SIG-M5 (cell line): ENCODE data around the gene GZMM.

ENCODE experiments used
- DNase-seq: peaks from one replicate; lab custom pipeline; 2025; lab: John Stamatoyannopoulos, UW

Gene GZMM

GRCh38 chr19:566844-567243, 23.0 kb downstream of the GZMM start:
- DNase-seq = no peak

DNA sequence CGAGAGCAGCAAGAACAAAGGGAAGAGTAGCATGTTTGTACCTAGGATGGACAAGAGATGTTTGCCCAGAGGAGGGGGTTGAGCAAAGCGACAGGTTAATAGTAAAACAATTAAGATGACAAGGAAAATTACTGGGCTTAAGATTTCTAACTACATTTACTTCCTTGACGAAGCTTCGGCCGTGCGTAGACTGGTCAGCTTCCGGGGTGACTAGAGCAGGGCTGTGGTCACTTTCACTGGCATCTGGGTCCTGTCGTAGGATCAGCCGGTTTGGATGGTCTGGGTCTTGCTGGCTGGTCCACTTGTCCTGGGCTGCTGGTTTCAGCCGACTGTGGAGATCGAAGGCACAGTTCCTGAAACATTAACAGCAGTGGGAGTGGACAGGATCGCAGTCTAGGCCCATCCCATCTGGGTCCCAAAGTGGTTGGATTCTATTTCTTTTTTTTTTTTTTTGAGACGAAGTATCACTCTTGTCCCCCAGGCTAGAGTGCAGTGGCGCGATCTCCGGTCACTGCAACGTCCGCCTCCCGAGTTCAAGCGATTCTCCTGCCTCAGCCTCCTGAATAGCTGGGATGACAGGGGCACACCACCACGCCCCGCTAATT, 23.5 kb downstream of the GZMM start:
- DNase-seq = no peak

DNA sequence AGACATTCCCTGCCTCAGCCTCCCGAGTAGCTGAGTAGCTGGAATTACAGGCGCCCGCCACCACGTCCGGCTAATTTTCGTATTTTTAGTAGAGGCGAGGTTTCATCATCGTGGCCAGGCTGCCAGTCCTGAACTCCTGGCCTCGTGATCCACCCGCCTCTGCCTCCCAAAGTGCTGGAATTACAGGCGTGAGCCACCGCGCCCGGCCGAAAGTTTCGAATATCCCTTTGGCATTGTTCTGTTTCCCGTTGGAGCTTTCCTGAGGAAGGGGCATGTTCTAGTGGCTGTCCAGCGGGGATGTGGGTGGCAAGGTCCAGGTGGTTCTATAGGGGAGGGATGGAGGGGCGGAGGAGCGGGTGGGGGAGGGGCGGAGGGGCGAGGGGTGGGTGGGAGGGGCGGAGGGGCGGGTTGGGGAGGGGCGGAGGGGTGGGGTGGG, 26.4 kb downstream of the GZMM start:
- no peak for DNase-seq

GRCh38 chr19:570937-571565, 27.2 kb downstream of the GZMM start:
- peak; percentile 31 for DNase-seq

GRCh38 chr19:571566-571974, 27.7 kb downstream of the GZMM start:
- no peak for DNase-seq

- DNase-seq = peak; percentile 71
These were observed 28.4 kb downstream of the GZMM start, which contains the start of gene BSG for GRCh38 chr19:572140-572742. Gene BSG (plus strand): TSS chr19:572596. CDS start chr19:572635, 39 bp downstream.

DNA sequence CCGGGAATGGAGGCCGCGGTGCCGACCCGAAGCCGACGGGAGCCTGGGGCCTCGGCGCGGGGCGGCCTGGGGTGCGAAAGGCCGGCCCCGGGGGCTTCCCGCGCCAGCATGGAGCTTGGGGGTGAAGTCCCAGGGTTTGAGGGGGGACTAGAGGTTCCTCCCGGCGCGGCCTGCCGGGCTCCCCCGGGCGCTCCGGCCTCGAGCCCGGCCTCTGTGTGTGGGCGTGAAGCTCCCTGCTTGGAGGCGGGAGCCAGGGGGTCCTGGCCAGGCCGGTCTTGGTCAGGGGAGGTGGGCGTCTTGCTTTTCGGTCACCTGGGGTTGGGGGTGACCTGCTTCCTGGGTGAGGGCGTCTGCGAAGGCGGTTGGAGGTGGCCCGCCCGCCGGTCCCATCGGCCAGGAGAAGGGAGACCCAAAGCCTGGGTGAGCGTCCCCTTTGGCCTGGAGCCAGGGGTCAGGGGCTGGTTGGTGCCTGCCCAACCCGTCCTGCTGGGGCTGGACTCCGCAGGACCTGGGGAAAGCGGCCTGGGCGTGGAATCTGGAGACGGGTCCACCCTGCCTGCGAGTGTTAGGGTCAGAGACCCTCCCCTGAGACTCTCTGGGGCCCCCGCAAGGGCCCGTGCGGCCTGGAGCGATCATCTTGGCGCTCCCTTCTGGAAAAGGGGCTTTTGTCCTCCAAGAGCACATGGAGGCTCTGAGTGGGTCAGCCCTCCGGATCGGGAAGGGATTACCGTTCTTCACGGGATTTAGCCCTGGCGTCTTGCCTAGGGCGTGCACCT, 29.1 kb downstream of the GZMM start:
- DNase-seq = no peak

DNA sequence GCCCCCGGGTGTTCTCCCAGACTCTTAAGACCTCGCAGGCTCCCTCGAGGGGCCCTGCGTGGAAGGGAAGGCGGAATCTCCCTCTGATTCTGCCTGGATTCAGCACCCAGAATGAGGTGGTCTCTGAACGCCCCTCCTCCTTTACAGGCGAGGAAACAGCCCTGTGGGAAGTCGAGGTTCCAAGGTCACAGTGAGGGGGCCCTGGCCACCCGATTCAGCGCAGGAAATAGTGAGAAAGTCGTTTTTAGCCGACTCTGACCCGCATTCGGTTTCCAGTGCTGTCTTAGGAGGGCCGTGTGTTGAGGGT, 29.6 kb downstream of the GZMM start:
- DNase-seq = no peak

GRCh38 chr19:574658-575526, 31.0 kb downstream of the GZMM start:
- DNase-seq = no peak

DNA sequence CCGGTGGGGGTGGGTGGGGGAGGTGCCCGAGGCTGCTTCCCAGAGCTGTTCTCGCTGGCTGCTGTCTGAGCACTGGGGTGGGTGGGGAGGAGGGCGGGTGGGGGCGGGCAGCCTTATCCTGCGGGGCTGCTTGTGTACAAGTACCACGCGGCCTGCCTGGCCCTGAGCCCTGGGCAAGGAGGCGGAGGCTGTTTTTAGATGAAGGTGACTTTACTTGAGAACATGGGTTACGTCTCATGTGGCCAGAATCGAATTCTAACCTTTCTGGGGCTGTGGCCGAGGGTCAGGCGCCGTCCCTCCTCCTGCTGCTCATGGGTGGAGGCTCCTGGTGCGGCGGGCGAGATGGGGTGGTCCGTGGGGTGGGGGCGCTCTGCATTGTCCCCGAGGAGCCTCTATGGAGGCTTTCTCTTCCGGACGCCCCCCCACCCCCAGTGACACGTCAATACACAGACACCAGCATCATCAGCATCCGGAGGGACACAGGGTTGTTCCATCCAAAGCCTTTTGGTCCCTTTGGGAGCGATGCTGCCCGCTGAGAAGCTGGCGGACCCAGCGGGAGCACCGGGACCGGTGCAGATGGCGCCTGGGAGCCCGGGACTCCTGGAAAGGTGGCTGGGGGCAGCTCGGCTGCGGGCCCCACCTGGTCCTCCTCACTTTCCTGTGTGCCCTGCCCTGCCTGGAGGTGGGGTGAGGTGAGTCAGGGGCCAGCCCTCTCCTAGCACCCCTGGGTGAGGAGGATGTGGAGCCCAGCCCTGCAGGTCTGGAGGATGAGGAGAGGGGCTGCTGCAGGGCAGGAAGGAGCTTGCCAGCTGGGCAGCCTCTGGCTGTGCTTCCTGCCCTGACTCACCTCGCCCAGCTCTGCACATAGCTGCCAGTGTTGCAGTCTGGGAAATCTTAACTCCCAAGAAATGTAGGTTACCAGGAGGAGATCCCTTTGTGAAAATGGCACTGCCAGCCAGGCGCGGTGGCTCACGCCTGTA, 32.0 kb downstream of the GZMM start:
- no peak for DNase-seq

DNA sequence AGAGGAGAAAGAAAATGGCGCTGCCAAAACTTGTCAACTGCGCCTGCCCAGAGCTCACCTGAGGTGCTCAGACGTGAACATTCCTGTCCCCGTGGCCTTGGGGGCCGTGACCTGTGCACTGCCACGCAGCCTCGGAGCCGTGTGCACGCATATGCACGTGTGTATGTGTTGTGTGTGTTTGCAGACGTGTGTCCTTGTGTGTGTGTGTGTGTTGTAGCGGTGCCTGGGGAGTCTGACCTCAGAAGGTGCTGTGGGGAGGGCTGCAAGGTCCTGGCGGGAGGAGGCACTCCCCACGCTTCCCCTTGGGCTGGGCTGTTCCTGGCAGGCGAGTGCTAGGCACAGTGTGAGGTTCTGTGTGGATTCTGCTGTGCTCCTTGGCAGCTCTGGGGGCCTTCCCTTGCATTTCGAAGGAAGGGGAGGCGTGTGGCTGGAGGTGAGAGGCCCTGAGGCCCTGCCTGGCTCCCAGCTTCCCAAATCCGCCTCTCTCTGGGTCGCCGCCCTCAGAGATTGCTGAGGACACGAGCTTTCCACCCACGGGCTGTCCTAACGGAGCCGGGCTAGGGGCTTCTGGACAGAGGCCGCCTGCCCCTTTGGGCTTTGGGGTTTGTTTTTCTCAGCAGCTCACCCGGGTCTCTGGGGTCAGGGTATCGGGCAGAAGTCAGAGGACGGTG, 33.0 kb downstream of the GZMM start:
- no peak for DNase-seq

DNA sequence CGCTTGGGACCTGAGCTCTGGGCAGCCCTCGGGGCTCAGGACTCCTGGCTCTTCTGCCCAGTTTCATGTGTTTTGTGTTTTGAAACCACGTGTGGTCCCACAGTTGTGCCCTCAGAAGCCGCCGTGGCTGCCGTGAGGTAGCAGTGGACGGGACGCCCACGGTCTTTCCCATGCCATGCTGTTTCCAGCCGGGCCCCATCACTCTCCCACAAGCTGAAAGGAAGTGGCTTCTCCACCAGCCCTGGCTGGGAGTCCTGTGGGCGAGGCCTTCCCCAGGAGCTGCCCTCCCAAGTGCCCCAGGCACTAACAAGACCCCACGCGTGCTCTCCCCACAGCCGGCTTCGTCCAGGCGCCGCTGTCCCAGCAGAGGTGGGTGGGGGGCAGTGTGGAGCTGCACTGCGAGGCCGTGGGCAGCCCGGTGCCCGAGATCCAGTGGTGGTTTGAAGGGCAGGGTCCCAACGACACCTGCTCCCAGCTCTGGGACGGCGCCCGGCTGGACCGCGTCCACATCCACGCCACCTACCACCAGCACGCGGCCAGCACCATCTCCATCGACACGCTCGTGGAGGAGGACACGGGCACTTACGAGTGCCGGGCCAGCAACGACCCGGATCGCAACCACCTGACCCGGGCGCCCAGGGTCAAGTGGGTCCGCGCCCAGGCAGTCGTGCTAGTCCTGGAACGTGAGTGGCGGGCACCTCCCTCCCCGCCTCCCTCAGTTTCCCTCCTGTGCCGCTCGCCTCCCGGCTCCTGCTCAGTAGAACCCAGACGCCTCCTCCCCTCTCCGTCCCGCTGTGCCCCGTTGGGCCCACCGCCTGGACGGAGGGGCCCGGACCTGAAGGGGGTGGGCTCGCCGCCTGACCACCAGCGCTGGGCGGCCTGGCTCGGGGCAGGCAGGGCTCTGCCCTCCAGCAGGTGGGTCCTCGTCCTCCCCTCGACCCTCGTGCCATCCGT, 33.9 kb downstream of the GZMM start:
- no peak for DNase-seq

DNA sequence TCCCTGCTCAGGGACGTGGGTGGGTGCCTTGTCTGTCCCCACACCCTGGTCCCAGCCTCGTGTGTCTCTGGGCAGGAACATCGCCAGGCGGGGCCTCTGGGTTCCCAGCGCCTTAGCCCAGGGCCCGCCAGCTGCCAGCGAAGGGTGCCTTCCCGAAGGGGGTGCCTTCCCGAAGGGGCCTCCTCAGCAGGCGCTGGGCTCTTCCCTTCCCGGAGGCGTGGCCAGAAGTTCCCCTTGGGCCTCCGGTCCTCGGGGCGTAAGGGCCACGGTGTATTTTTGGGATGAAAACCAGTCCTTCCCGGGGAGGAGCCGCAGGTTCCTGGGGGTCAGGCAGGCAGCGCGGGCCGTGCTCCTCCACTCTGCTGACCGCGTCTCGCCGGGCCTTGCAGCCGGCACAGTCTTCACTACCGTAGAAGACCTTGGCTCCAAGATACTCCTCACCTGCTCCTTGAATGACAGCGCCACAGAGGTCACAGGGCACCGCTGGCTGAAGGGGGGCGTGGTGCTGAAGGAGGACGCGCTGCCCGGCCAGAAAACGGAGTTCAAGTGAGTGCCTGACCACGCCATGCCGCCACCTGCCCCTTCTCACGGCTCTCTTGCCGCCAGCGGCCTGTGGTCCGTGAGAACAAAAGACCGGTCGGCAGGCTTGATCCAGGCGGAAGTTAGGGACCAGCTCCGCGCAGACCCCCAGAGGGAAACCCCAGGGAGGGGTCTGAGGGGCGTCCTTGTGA, 35.4 kb downstream of the GZMM start:
- DNase-seq = no peak

DNA sequence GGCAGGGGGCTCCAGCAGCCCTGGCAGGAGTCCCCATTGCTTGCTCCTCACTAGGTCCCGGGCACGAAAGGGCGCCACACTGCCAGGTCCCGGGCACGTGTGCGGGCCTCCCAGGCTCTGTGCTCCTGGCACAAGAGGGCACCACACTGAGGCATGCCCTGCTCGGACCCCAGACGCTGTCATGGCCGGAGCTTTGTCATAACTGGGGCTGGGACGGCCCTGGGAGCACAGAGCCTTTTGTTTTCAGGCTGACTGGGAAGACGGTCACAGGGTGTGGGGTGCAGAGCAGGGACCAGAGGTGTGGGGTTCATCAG, 35.9 kb downstream of the GZMM start:
- DNase-seq = no peak

GRCh38 chr19:580274-580835, 36.5 kb downstream of the GZMM start:
- no peak for DNase-seq

DNA sequence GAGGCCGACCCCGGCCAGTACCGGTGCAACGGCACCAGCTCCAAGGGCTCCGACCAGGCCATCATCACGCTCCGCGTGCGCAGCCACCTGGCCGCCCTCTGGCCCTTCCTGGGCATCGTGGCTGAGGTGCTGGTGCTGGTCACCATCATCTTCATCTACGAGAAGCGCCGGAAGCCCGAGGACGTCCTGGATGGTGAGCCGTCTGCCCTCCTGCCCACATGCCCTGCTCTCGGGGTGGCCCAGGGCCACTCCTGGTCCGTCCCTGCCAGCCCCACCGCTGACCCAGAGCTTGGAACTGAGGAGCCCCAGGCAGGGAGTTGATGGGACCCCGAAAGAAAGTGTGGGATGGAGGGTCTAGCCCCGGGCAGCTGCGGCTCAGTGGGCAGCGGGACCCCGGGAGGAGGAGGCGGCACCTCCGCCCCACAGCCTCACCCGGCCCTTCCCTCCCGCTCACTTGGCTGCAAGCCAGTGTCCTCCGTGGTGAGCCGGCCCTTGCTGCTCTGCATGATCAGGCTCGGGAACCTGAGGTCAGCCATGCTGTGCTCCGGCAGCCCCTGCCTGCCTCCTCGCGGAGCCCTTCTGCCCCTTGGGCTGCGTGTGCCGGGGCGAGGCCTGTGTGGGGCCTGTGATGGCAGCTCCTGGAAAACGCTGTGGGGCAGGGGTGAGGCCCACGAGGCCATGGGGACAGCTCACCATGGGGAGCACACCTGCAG, 37.7 kb downstream of the GZMM start:
- no peak for DNase-seq

GRCh38 chr19:582497-583197, 38.8 kb downstream of the GZMM start:
- DNase-seq = no peak
